HG03066 (cell line): ENCODE data around the gene PARVG.

Source experiments
- ATAC-seq: cut with Tn5 transposase; IDR thresholded peaks from one replicate; pipeline ENCODE4 v1.9.1; 2021; ENCODE audit warnings: low read depth; ENCODE audit not compliant: unreplicated experiment

The PARVG gene, protein sequence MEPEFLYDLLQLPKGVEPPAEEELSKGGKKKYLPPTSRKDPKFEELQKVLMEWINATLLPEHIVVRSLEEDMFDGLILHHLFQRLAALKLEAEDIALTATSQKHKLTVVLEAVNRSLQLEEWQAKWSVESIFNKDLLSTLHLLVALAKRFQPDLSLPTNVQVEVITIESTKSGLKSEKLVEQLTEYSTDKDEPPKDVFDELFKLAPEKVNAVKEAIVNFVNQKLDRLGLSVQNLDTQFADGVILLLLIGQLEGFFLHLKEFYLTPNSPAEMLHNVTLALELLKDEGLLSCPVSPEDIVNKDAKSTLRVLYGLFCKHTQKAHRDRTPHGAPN

GRCh38 chr22:44180706-44181032 is at the start of gene PARVG:
TSS of gene PARVG (plus strand) at chr22:44180925. CDS start at chr22:44183330, 2,405 bp downstream.
- ATAC-seq = peak; percentile 47

- ATAC-seq = no peak
These were observed 49.3 kb upstream of the PARVG start for GRCh38 chr22:44131412-44131811.

GRCh38 chr22:44131989-44132685 is 48.6 kb upstream of the PARVG start:
- ATAC-seq = no peak

DNA sequence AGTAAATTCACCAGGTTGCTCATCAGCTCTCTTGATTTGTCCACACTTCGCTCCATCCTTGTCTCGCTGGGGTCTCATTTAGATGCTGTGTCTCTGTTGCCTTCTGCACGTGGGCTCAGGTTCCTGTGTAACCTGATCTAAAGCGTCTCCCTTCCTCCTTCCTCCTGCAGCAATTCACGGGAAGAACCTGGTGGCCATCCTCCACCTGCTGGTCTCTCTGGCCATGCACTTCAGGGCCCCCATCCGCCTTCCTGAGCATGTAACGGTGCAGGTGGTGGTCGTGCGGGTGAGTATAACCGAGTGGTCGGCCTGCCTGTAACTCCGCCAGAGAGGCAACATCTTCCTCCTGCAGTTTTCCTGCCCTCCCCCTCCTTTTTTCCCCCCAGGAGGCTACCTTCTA is 48.0 kb upstream of the PARVG start:
- ATAC-seq = no peak

DNA sequence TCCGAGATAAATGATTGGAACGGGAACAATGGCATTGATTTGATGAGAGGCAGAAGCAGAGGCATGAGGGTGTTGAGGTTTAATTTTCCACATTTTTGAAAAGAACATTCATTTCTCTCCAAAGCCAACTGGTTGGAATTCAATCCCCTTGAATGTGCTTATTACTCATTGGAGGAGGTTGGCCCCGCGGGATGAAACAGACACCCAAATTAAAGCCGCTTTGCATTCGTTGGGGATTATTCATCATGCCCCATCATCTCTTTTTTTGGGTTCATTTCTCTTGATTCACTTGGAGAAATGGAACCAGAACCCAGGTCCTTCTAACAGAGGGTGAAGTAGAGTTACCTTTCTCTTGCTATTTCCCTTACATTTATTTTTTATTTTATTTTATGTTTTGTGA is 47.6 kb upstream of the PARVG start:
- ATAC-seq = no peak

GRCh38 chr22:44133901-44134571 is 46.7 kb upstream of the PARVG start:
- ATAC-seq = no peak

GRCh38 chr22:44136112-44136511 is 44.6 kb upstream of the PARVG start:
- ATAC-seq = no peak

DNA sequence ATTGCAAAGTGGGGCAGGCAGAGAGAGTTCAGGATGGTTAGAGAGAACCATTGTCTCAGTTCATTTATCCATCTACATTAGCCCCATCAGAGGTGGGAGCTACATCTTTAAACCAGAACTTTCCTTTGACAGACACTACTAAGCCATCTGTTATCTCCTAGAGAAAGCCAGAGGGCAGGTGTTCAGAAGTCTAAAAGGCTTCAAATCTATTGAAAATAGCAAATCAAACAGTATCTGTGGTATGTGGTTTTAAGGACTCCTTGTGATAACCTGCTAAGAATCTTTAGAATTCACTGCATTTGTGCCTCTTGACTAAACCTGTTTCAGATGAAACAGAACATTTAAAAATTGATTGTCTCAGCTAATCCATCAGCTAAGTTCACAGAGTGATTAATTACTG is 43.9 kb upstream of the PARVG start:
- ATAC-seq = no peak

DNA sequence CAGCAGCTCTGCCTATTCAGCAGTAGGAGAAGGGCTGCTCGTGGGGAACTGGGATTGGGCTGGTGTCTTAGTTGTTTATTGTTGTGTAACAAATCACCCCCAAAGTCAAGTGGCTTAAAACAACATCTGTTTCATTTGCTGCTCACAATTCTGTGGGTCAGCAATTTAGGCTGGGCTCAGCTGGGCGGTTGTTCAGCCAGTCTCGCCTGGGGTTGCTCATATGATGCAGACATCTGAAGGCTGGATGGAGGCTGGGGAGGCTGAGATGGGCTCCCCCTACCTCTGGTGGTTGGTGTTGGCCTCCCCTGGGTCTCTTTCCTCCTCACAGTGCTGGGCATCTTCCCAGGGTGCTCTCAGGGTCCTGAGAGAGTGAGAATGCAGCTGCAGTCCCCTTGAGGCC is 43.3 kb upstream of the PARVG start:
- no peak for ATAC-seq

DNA sequence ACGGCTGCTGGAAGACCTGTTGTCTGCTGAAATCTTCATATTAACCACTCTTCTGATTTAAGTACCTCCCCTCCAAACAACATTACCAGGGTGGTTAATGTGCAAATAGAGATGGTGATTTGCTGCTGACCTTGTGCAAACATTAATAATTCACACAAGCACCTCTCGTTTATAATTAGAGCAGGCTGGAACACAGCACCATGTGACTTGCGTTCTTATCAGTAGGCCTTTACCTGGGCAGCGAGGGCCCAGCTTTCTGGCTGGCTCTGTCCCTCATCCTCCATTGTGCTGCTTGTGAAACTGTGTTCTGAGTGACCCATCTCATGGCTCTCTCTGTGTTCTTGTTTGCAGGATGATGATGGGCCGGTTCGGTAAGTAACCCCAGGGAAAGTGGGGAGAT is 41.0 kb upstream of the PARVG start:
- ATAC-seq = no peak

GRCh38 chr22:44142421-44143104 is 38.2 kb upstream of the PARVG start:
- no peak for ATAC-seq

DNA sequence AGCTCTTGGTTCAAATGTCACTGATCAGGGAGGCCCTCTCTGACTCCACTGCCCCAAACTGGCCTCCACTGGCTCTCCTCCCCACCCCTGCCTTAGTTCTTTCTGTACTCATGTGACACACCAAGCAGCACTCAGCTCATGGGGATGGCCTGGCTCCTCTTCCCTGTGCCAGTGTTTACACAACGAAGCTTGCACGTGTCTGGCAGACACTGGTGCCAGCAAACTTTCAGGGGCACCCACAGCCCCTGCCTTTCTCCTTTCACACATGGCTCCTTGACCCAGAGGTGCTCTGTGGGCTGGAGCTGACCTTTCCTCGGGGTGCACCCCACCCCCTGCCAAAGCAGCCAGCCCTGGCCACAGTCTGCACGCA is 37.6 kb upstream of the PARVG start:
- ATAC-seq = no peak

- no peak for ATAC-seq
These were observed 37.1 kb upstream of the PARVG start for GRCh38 chr22:44143579-44143978.

- ATAC-seq = no peak
These were observed 36.6 kb upstream of the PARVG start for GRCh38 chr22:44144046-44144569.

GRCh38 chr22:44145544-44145943 is 35.2 kb upstream of the PARVG start:
- ATAC-seq = no peak

- no peak for ATAC-seq
These were observed 34.5 kb upstream of the PARVG start for GRCh38 chr22:44146088-44146861.

DNA sequence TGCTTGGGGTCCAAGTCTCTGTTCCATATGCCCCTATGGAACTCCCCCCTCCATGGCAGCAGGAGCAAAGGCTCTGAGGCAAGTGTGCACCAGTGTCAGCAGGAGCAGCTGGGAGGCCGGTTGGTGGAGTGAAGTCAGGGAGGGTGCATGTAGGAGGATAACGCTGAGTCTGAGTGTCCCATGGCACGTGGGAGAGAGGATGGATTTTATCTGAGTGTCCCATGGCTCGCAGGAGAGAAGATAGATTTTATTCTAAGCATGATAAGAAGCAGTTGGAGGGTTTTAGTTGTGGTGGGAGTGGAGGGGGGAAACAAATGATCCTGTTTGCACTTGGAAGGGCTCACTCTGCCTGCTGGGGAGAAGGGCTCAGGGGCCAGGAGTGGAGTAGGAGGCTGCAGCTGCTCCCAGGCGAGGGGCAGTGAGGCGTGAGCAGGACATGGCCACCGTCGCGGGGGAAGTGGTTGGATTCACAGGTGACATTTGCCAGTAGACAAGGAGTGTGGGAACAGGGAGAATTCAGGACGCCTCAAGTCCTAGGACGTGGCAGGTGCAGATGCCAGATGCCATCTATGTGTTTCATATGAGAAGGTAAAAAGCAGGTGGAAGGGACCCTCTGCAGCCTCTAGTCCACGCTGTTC is 33.6 kb upstream of the PARVG start:
- ATAC-seq = no peak

DNA sequence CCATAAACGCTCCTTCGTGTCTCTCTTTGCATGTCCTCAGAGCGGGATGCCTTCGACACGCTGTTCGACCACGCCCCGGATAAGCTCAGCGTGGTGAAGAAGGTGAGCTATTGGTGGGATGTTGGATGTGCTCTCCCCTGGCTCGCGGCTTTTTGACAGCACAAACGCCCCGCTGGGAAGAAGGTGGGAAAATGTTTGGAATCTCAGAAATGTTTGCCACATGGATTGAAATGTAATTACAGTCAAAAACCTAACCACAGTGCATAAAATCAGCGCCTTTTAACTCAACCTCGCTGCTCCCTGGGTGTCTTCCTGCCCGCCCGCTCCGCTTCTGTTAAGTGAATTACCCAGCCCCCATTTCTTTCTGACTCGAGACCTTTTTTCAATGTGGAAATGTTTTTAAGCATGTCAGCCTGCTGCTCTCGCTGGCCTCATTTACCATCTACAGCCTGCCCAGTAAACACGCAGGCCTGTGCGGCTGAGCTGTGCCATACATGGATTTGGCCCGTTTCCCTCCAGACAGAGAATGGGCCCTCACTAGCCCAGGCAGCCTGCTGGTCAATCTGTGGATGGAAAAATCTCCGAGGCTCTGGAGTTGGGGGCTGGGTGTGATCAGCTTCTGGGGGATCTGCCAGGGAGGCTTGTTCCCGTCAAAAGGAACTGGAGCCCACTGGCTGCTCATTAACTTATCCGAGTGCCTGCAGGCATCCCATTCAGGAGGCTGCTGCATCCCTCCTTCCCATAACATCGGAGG is 32.7 kb upstream of the PARVG start:
- no peak for ATAC-seq

GRCh38 chr22:44151676-44152075 is 29.0 kb upstream of the PARVG start:
- ATAC-seq = no peak
